Measurements from ENCODE around the gene LONP2.
"Not testable (repeated sequence)": the region's sequence is repeated elsewhere in the genome, so short reads cannot be mapped to it uniquely, and the experiment has no call there.

Gene LONP2

DNA sequence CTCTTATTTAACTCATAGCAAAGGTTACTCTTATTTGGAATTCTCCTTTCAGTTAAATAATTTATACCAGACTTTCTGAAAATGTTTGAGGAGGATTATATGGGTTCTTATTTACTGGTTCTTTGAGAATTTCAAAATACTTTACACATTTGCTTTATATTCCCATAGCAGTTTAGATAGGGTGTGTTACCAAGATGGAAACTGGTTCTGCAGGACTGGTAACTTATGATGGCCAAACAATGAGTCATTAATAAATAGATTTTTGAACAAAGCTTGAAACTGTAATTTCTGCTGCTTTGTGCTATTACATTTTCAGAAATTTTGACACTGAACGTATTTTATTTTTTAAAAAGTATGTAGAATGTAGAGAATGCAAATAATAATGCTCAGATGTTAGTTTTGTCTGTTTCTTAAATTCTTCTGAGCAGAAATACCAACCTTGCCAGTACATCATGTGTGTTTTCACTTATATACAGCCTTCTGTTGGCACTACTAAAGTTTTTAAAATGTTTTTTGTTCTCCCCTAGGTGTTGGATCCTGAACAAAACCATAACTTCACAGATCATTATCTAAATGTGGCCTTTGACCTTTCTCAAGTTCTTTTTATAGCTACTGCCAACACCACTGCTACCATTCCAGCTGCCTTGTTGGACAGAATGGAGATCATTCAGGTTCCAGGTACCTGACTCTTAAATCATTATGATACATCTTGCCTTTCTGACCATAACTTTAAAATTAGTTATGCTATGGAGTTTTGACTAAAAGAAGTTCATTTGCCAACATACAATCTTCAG is 51.6 kb downstream of the LONP2 start:
- TF ChIP-seq, protein P1, sequence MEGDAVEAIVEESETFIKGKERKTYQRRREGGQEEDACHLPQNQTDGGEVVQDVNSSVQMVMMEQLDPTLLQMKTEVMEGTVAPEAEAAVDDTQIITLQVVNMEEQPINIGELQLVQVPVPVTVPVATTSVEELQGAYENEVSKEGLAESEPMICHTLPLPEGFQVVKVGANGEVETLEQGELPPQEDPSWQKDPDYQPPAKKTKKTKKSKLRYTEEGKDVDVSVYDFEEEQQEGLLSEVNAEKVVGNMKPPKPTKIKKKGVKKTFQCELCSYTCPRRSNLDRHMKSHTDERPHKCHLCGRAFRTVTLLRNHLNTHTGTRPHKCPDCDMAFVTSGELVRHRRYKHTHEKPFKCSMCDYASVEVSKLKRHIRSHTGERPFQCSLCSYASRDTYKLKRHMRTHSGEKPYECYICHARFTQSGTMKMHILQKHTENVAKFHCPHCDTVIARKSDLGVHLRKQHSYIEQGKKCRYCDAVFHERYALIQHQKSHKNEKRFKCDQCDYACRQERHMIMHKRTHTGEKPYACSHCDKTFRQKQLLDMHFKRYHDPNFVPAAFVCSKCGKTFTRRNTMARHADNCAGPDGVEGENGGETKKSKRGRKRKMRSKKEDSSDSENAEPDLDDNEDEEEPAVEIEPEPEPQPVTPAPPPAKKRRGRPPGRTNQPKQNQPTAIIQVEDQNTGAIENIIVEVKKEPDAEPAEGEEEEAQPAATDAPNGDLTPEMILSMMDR (conservative IDR thresholded peaks at IDR 0.05; ENCODE audit: low read length) = no peak
- DNase-seq (ENCODE audit: low read depth) = no peak
- H3K4me3 ChIP-seq (ENCODE audit: low read length) = no peak overlapping the region

DNA sequence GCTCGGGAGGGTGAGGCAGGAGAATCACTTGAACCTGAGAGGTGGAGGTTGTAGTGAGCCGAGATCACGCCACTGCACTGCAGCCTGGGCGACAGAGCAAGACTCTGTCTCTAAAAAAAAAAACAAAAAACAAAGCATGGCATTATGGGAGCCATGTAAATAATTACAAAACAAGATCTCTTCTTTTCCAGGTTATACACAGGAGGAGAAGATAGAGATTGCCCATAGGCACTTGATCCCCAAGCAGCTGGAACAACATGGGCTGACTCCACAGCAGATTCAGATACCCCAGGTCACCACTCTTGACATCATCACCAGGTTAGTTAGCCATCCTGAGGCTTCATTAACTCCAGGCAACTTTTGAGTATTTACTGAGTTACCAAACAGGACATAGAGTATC is 55.4 kb downstream of the LONP2 start:
- TF ChIP-seq, protein P1 (conservative IDR thresholded peaks at IDR 0.05; ENCODE audit: low read length) = no peak
- no peak for DNase-seq (ENCODE audit: low read depth)
- H3K4me3 ChIP-seq (ENCODE audit: low read length) = no peak overlapping the region

DNA sequence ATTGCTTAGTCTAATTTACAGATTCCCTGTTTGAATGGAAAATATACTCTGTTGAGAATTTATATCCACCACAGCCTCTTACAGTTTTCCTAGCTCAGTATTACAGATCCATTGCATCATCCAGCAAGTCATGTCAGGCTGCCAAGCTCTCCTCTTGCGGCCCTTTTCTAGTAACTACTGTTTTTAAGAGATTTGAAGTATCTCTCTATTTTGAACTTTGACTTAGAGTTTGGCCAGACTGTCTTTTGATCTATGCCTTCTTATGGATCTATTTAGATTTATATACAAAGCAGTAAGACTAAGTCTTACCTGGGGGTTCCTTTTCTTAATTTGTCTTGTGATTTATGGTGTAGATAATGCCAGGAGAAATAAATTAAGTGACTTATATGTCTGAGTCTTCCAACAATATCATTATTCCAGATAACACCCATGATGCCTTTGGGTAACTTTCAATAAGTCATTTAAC is 56.3 kb downstream of the LONP2 start:
- peak; percentile 90 for DNase-seq (ENCODE audit: low read depth)
- TF ChIP-seq, protein P1 (conservative IDR thresholded peaks at IDR 0.05; ENCODE audit: low read length) = no peak
- H3K4me3 ChIP-seq (ENCODE audit: low read length) = no peak overlapping the region

DNA sequence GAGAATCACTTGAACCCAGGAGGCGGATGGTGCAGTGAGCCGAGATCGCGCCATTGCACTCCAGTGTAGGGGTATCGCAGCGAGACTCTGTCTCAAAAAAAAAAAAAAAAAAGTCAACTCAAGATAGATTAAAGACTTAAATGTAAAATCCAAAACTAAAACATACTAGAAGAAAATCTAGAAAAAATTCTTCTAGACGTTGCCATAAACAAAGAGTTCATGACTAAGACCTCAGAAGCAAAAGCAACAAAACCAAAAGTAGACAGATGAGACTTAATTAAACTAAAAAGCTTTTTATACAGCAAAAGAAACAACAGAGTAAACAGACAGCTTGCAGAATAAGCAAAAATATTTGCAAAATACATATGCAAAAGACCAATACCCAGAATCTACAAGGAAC is 64.4 kb downstream of the LONP2 start:
- TF ChIP-seq, protein P1 (conservative IDR thresholded peaks at IDR 0.05; ENCODE audit: low read length) = no peak
- DNase-seq (ENCODE audit: low read depth) = no peak
- H3K4me3 ChIP-seq (ENCODE audit: low read length) = no peak overlapping the region

DNA sequence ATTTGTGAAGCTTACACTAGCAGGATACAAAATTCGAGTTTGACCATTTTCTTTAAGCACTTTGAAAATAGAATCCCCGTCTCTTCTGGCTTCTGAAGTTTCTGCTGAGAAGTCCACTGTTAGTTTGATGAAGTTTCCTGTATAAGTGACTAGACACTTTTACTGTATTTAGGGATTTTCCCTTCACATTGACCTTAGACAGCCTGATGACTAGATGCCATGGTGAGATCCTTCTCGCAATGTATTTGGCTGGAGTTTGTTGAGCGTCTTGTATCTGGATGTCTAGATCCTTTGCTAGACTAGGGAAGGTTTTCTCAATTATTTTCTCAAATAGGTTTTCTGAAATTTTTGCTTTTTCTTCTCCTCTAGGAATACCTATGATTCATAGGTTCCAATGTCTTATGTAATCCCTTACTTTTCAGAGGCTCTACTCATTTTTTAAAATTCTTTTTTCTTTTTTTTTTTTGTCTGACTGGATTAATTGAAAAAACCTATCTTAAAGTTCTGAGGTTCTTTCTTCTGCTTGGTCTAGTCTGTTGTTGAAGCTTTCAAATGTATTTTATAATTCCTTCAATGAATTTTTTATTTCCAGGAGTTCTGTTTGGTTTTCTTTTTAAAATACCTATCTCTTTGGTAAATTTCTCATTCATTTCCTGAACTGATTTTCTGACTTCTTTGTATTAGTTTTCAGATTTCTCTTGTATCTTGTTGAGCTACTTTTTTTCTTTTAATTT is 67.0 kb downstream of the LONP2 start:
- DNase-seq (ENCODE audit: low read depth) = no peak
- TF ChIP-seq, protein P1 (conservative IDR thresholded peaks at IDR 0.05; ENCODE audit: low read length) = no peak
- no peak overlapping the region for H3K4me3 ChIP-seq (ENCODE audit: low read length)

DNA sequence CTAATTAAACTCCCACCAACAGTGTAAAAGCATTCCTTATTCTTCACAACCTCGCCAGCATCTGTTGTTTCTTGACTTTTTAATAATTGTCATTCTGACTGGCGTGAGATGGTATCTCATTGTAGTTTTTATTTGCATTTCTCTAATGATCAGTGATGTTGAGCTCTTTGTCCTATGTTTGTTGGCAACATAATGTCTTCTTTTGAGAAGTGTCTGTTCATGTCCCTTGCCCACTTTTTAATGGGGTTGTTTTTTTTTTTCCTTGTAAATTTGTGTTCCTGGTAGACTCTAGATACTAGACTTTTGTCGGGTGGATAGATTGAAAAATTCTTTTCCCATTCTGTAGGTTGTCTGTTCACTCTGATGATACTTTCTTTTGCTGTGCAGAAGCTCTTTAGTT is 69.8 kb downstream of the LONP2 start:
- not testable (repeated sequence) for H3K4me3 ChIP-seq (ENCODE audit: low read length); DNase-seq (ENCODE audit: low read depth)

DNA sequence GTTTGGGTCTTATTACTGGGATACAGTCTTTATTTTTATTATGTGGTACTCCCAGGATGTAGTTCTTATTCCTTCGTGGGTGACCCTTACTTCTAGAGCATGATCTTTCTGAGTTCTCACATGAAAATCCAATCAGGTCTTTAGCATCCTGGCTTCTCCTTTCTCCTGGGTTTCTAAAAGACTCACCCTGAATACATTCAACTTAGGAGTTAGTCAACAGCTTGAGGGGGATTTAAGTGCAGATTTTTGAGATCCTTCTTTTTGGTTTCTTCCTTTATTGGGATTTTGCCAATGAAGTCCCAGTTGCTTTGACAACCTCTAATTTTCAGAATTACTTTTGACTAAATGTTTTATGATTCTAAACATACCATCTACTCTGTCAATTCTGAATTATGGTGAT is 72.9 kb downstream of the LONP2 start:
- DNase-seq (ENCODE audit: low read depth) = no peak

More for the DNA sequence above, 72.9 kb downstream of the LONP2 start:
- no peak overlapping the region for H3K4me3 ChIP-seq (ENCODE audit: low read length)
- TF ChIP-seq, protein P1 (conservative IDR thresholded peaks at IDR 0.05; ENCODE audit: low read length) = no peak

Measured in AG10803 (cell line).